ENCODE data around the gene ING3.

Gene ING3, protein sequence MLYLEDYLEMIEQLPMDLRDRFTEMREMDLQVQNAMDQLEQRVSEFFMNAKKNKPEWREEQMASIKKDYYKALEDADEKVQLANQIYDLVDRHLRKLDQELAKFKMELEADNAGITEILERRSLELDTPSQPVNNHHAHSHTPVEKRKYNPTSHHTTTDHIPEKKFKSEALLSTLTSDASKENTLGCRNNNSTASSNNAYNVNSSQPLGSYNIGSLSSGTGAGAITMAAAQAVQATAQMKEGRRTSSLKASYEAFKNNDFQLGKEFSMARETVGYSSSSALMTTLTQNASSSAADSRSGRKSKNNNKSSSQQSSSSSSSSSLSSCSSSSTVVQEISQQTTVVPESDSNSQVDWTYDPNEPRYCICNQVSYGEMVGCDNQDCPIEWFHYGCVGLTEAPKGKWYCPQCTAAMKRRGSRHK

DNA sequence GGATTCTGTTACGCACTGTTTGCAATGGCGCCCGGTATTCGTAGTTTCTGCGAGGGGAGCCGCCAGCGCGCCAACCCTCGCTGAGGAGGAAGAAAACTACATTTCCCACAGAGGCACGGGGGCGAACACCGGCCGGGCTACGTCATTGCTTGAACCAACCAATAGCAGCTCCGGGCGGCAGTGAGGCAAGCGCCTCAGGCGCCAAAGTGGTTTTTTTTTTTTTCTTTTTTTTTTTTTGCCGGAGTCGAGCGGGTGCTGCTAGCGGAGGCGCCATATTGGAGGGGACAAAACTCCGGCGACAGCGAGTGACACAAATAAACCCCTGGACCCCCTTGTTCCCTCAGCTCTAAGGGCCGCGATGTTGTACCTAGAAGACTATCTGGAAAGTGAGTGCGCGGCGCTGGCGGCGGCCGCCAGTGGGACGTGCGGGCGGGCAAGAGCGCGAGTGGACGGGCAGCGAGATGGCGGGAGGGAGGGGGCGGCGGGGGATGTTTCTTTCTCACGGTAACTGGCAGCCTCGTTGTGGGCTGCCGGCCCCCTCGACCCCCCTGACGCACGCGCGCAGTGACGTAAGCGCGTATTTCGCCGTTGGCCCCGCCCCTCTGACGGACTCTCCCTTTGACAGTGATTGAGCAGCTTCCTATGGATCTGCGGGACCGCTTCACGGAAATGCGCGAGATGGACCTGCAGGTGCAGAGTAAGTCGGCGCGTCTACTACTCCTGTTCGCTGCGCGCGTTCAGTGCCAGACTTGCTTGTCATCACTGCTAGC lies at the start of gene ING3:
ING3 (plus strand) TSS at position 239 of the 770 bp plus-strand sequence; CDS start at position 359, 120 bp downstream.
- Histone ChIP-seq H3K4me3 (ENCODE audit: low read length) (peak within 1 kb of the TSS; percentile 58), H3K4me1 (ENCODE audit: control insufficient read depth, insufficient read depth, low read length) (no peaks in the 10 kb centered on the region)

DNA sequence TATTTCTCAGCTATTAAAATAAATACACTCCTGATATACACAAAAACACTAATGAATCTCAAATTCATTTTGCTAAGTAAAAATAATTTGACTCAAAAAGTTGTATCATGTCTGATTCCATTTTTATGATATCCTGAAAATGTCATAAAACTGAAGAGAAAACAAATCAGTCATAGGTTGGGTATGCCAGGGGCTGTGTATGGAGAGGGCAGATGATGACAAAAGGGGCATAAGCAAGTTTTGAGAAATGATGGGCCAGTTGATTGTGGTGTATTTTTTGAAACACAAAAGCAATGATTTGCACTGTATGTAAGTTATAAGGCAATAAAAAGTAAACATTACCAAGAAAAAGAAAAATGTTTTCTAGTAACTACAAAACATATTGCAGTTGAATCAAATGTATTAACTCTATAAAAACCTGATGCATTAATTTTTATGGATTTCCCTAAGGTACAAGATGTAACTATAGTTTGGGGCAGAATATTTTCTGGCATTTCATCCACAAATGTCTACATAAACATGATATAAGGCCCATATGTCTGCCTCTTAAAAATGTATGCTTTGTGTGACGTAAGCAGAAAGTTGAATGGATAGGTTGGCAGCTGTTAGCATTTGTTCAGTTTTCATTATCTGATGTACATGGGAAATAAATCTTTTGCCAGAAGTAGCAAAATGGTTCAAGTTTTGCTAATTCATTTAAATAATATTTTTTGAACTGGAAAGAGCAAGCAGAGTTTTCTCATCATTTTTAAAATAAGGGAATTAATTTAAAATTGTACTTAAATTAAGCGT lies 35.1 kb upstream of the ING3 start:
- no peak overlapping the region for H3K9ac ChIP-seq (ENCODE audit: low read length)
- H3K27me3 ChIP-seq (ENCODE audit: control insufficient read depth, insufficient read depth, low read length) = no peaks in the 10 kb centered on the region
- H3K9me3 ChIP-seq (ENCODE audit: control insufficient read depth, low read length) = no peaks in the 10 kb centered on the region
- no peaks in the 10 kb centered on the region for H3K36me3 ChIP-seq (ENCODE audit: control insufficient read depth, insufficient read depth, low read length)
- H3K4me3 ChIP-seq (ENCODE audit: low read length) = no peak overlapping the region
- no peaks in the 10 kb centered on the region for H3K4me1 ChIP-seq (ENCODE audit: control insufficient read depth, insufficient read depth, low read length)

More for the DNA sequence above, at the start of gene ING3:
- Histone ChIP-seq H3K36me3 (ENCODE audit: control insufficient read depth, insufficient read depth, low read length) (peaks cover 5% of the 10 kb centered on the region), H3K9ac (ENCODE audit: low read length) (peak within 1 kb of the TSS; percentile 85), H3K9me3 (ENCODE audit: control insufficient read depth, low read length) (no peaks in the 10 kb centered on the region), H3K27me3 (ENCODE audit: control insufficient read depth, insufficient read depth, low read length) (no peaks in the 10 kb centered on the region)

DNA sequence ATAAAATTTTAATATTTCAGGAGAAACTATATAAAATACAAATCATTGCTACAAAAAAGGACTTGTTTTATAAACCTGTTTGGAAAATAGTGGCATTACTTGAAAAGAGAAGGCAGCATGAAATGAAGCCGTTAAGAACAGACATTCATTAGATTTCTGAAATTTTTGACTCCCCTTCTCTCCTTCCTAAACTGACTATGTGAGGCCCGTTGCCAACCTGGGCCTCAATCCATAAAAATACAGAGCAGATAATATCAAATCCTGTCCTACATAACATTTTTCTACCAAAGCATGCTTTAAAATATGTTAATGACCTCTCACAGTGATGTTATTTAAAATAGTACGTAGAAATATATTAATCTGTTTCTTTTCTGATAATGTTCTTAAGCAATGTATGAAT lies 34.5 kb upstream of the ING3 start:
- Histone ChIP-seq H3K9me3 (ENCODE audit: control insufficient read depth, low read length) (no peaks in the 10 kb centered on the region), H3K27me3 (ENCODE audit: control insufficient read depth, insufficient read depth, low read length) (no peaks in the 10 kb centered on the region), H3K4me1 (ENCODE audit: control insufficient read depth, insufficient read depth, low read length) (no peaks in the 10 kb centered on the region), H3K4me3 (ENCODE audit: low read length) (no peak overlapping the region), H3K9ac (ENCODE audit: low read length) (no peak overlapping the region), H3K36me3 (ENCODE audit: control insufficient read depth, insufficient read depth, low read length) (no peaks in the 10 kb centered on the region)

DNA sequence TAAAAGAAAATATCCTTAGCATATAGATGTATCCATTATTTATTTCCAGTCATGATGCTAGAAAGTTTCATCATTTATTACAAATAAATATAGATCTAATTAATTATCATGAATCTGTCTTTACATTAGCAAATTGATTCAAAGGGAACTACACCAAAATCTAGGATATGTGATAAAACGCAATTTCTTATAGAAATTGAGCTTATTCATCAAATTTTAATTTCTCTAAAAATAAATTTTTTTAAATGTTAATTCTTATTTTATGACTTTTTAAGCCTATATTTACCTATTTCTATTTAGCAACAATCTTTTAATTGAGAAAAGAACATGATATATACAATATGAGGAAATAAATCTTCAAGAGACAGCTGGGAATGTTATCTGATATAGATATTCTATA lies 34.0 kb upstream of the ING3 start:
- Histone ChIP-seq H3K9ac (ENCODE audit: low read length) (no peak overlapping the region), H3K36me3 (ENCODE audit: control insufficient read depth, insufficient read depth, low read length) (no peaks in the 10 kb centered on the region), H3K4me1 (ENCODE audit: control insufficient read depth, insufficient read depth, low read length) (no peaks in the 10 kb centered on the region), H3K27me3 (ENCODE audit: control insufficient read depth, insufficient read depth, low read length) (no peaks in the 10 kb centered on the region), H3K4me3 (ENCODE audit: low read length) (no peak overlapping the region), H3K9me3 (ENCODE audit: control insufficient read depth, low read length) (no peaks in the 10 kb centered on the region)

DNA sequence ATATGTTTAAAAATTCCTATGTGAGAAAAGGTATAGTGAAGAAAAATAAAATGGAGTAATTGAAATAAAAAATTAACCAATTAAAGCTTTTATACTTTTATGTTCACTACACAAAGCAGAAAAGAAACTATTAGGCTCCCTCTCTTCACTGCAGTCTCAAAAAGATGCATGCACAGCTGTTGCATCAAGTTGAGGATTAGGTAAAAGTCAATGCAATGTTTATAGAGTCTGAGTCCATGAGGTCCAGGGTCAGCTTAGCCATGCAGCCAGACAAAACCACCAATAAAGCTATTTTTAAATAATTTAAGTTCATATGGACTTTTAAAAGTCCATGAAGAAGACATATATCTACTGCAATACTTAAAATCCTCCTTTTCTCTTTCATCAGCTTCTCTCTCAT lies 31.1 kb upstream of the ING3 start:
- H3K36me3 ChIP-seq (ENCODE audit: control insufficient read depth, insufficient read depth, low read length) = no peaks in the 10 kb centered on the region
- H3K4me1 ChIP-seq (ENCODE audit: control insufficient read depth, insufficient read depth, low read length) = no peaks in the 10 kb centered on the region
- H3K27me3 ChIP-seq (ENCODE audit: control insufficient read depth, insufficient read depth, low read length) = no peaks in the 10 kb centered on the region
- no peak overlapping the region for H3K9ac ChIP-seq (ENCODE audit: low read length)
- H3K9me3 ChIP-seq (ENCODE audit: control insufficient read depth, low read length) = no peaks in the 10 kb centered on the region
- no peak overlapping the region for H3K4me3 ChIP-seq (ENCODE audit: low read length)

DNA sequence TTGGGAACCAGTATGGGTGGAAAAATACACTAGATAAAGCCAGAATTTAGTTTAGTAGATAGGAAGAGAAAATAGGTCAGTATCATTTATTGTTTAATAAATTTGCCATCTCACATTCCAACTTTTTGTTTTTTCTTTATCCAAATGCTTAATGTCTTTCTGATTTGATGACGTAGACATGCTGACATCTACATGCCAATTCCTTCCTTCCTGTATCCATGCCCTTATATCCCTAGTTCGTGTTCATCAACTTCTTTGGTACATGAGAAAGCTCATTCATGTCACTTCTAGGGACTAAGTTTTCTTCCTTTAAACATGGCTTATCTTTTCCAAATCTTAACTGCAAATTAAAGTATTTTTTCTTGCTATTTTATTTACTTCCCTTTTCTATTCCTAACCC lies 30.5 kb upstream of the ING3 start:
- H3K4me1 ChIP-seq (ENCODE audit: control insufficient read depth, insufficient read depth, low read length) = no peaks in the 10 kb centered on the region
- no peak overlapping the region for H3K4me3 ChIP-seq (ENCODE audit: low read length)
- H3K27me3 ChIP-seq (ENCODE audit: control insufficient read depth, insufficient read depth, low read length) = no peaks in the 10 kb centered on the region
- no peaks in the 10 kb centered on the region for H3K36me3 ChIP-seq (ENCODE audit: control insufficient read depth, insufficient read depth, low read length)
- no peak overlapping the region for H3K9ac ChIP-seq (ENCODE audit: low read length)
- no peaks in the 10 kb centered on the region for H3K9me3 ChIP-seq (ENCODE audit: control insufficient read depth, low read length)

DNA sequence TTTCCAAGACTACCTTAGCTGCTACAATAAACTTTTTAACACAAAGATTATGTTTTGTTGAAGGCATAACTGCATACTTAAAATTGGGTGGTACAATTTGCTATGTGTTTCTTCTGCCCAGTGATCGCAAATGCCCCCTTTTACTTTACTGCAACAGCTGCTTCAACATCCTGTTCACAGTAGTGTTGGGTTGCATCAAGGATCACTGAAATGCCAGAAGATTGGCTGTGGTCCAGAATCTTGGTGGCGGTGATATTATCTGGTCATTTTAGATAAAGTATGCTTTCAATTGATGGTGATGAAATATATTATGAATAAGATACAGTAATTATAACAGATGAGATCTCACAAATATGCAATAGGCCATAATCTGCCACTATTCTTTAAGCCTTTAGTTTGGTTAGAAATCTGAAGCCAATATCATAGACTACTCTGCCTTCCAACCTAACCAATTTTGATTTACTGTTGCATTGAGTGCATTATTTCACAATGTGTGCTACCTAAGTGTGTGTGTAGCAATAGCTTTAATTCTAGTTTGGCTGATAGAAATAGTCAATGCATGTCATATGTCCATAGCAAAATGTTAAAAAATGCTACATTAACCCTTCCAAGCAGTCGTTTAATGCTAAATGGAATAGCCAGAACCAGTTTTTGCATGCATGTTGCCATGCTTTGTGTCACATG lies 29.8 kb upstream of the ING3 start:
- Histone ChIP-seq H3K36me3 (ENCODE audit: control insufficient read depth, insufficient read depth, low read length) (no peaks in the 10 kb centered on the region), H3K4me1 (ENCODE audit: control insufficient read depth, insufficient read depth, low read length) (no peaks in the 10 kb centered on the region), H3K27me3 (ENCODE audit: control insufficient read depth, insufficient read depth, low read length) (no peaks in the 10 kb centered on the region), H3K9ac (ENCODE audit: low read length) (no peak overlapping the region), H3K9me3 (ENCODE audit: control insufficient read depth, low read length) (no peaks in the 10 kb centered on the region), H3K4me3 (ENCODE audit: low read length) (no peak overlapping the region)

DNA sequence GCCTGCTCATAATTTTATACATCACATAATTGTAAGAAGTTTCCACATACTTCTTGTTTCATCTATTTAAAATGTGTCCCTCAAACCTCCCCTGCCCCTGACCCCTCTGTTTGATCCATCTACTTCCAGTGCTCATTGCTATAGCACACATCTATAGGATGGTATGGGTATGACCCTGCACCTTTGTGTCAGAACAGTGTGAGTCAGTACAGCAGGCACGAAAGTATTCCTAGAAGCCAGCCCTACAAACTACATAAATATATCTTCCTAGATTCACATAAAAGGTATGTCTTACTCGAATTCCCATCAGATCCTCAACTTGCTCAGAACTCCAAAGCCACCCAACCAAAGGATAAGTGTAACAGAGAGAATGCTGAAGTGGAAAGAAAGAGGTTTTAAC lies 25.7 kb upstream of the ING3 start:
- H3K27me3 ChIP-seq (ENCODE audit: control insufficient read depth, insufficient read depth, low read length) = no peaks in the 10 kb centered on the region
- no peak overlapping the region for H3K9ac ChIP-seq (ENCODE audit: low read length)
- H3K4me1 ChIP-seq (ENCODE audit: control insufficient read depth, insufficient read depth, low read length) = no peaks in the 10 kb centered on the region
- H3K36me3 ChIP-seq (ENCODE audit: control insufficient read depth, insufficient read depth, low read length) = no peaks in the 10 kb centered on the region
- no peaks in the 10 kb centered on the region for H3K9me3 ChIP-seq (ENCODE audit: control insufficient read depth, low read length)
- H3K4me3 ChIP-seq (ENCODE audit: low read length) = no peak overlapping the region

DNA sequence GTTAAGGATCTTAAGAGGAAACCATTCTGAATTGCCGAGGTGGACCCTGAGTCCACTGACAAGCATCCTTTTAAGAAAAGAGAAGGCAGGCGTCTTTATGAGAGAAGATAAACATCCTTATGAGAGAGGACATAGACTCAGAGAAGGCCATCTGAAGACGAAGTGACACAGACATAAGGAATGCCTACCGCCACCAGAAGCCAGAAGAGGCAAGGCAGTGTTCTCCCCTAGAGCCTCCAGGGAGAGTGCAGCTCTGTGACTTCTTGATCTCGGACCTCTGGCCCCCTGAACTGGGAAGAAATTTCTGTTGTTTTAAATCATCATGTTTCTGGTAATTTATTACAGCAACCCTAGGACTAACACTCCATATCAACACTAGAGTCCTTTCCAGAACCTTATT lies 25.2 kb upstream of the ING3 start:
- H3K4me1 ChIP-seq (ENCODE audit: control insufficient read depth, insufficient read depth, low read length) = no peaks in the 10 kb centered on the region
- no peaks in the 10 kb centered on the region for H3K36me3 ChIP-seq (ENCODE audit: control insufficient read depth, insufficient read depth, low read length)
- no peaks in the 10 kb centered on the region for H3K9me3 ChIP-seq (ENCODE audit: control insufficient read depth, low read length)
- no peaks in the 10 kb centered on the region for H3K27me3 ChIP-seq (ENCODE audit: control insufficient read depth, insufficient read depth, low read length)
- no peak overlapping the region for H3K4me3 ChIP-seq (ENCODE audit: low read length)
- no peak overlapping the region for H3K9ac ChIP-seq (ENCODE audit: low read length)

DNA sequence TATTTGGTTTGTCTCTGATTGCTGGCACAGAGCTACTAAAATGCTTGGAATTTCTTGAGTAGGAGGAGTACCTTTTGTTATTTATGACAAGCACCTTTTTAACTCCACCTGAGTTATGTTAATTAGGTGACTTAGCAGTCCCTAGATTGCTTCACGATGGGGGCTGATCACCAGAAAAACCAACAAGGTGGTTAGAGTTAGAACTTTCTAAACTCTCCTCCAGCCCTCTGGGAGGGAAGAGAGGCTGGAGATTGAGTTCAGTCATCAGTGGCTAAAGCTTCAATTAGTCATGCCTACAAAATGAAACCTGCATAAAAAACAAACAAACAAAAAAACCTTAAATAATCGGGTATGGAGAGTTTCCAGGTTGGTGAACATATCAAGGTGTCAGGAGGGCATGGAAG lies 23.6 kb upstream of the ING3 start:
- Histone ChIP-seq H3K9me3 (ENCODE audit: control insufficient read depth, low read length) (no peaks in the 10 kb centered on the region), H3K9ac (ENCODE audit: low read length) (no peak overlapping the region), H3K36me3 (ENCODE audit: control insufficient read depth, insufficient read depth, low read length) (no peaks in the 10 kb centered on the region), H3K27me3 (ENCODE audit: control insufficient read depth, insufficient read depth, low read length) (no peaks in the 10 kb centered on the region), H3K4me1 (ENCODE audit: control insufficient read depth, insufficient read depth, low read length) (no peaks in the 10 kb centered on the region), H3K4me3 (ENCODE audit: low read length) (no peak overlapping the region)

DNA sequence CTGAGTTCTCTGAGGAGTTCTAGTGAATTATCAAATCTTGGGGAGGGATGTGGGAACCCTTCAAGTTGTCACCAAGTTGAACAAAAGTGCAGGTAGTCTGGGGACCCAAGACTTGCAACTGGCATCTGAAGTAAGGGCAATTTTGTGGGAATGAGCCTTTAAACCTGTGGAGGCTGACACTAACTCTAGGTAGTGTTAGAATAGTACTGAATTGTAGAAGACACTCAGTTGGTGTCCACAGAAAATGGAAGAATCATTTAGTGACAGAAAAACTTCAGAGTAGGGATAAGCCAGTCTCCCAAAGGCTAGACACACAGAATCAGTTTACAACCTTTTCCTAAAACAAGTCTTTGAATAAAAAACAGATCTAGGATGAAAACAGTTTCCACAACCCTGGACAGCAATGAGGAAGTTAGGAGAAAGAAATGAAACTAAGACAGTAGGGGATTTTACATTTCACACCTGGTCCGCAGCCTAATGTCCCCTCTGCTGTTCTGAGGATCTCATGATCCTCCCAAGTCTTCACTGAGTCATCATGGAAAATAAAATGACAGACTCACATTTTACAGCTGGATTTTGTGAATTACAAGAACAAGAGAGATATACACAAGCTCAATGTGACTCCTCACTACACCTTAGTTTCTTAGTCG lies 23.0 kb upstream of the ING3 start:
- Histone ChIP-seq H3K9me3 (ENCODE audit: control insufficient read depth, low read length) (no peaks in the 10 kb centered on the region), H3K9ac (ENCODE audit: low read length) (no peak overlapping the region), H3K27me3 (ENCODE audit: control insufficient read depth, insufficient read depth, low read length) (no peaks in the 10 kb centered on the region), H3K36me3 (ENCODE audit: control insufficient read depth, insufficient read depth, low read length) (no peaks in the 10 kb centered on the region), H3K4me3 (ENCODE audit: low read length) (no peak overlapping the region), H3K4me1 (ENCODE audit: control insufficient read depth, insufficient read depth, low read length) (no peaks in the 10 kb centered on the region)
